ENCODE data around the gene DAPK1. TPM values are rescaled to one million over a fixed set of nuclear protein-coding genes. Genes with fewer than 3 reads are reported as not detected.

DAPK1 gene
- total and polyA plus RNA-seq, 8 donors: 78.2 to 242 (median 215) TPM

GRCh38 chr9:87670572-87671264, 173.1 kb downstream of the DAPK1 start:
- H3K9me3 ChIP-seq: peaks cover 0 to 17% of the 10 kb centered on the region in 2 donors
- peaks cover 0 to 53% of the 10 kb centered on the region in 2 donors for H3K36me3 ChIP-seq
- DNase-seq (no peak), ATAC-seq (no peak)
- H3K27ac ChIP-seq: no peak overlapping the region
- intact Hi-C loops (cut with DNase I): no loop called here
- H3K27me3 ChIP-seq: no peaks in the 10 kb centered on the region
- no peak overlapping the region for H3K4me3 ChIP-seq
- no peak for TF ChIP-seq CTCF (IDR thresholded peaks at IDR 0.05)
- no peaks in the 10 kb centered on the region for H3K4me1 ChIP-seq

- Histone ChIP-seq H3K36me3 (peaks cover 0 to 48% of the 10 kb centered on the region in 2 donors), H3K9me3 (peaks cover 0 to 11% of the 10 kb centered on the region in 2 donors), H3K4me3 (no peak overlapping the region), H3K4me1 (peaks cover 0 to 2% of the 10 kb centered on the region in 2 donors), H3K27me3 (no peaks in the 10 kb centered on the region), H3K27ac (no peak overlapping the region)
- intact Hi-C loops (cut with DNase I): no loop called here
- ATAC-seq (no peak), DNase-seq (no peak)
- TF ChIP-seq CTCF (IDR thresholded peaks at IDR 0.05): no peak
These were observed 173.8 kb downstream of the DAPK1 start for GRCh38 chr9:87671478-87671877.

- H3K9me3 ChIP-seq: peaks cover 0 to 6% of the 10 kb centered on the region in 2 donors
- TF ChIP-seq CTCF (IDR thresholded peaks at IDR 0.05): no peak
- DNase-seq: no peak
- peaks cover 0 to 7% of the 10 kb centered on the region in 2 donors for H3K4me1 ChIP-seq
- H3K27ac ChIP-seq: no peak overlapping the region
- no peak overlapping the region for H3K4me3 ChIP-seq
- peaks cover 0 to 44% of the 10 kb centered on the region in 2 donors for H3K36me3 ChIP-seq
- intact Hi-C loops (cut with DNase I): no loop called here
- no peak for ATAC-seq
- H3K27me3 ChIP-seq: no peaks in the 10 kb centered on the region
These were observed 174.3 kb downstream of the DAPK1 start for GRCh38 chr9:87671925-87672324.

- intact Hi-C loops (cut with DNase I): no loop called here
- no peaks in the 10 kb centered on the region for H3K9me3 ChIP-seq
- ATAC-seq: no peak
- TF ChIP-seq CTCF (IDR thresholded peaks at IDR 0.05): no peak
- no peak for DNase-seq
- H3K27ac ChIP-seq: no peak overlapping the region
- H3K27me3 ChIP-seq: no peaks in the 10 kb centered on the region
- peaks cover 0 to 10% of the 10 kb centered on the region in 2 donors for H3K4me1 ChIP-seq
- no peak overlapping the region for H3K4me3 ChIP-seq
- peaks cover 0 to 39% of the 10 kb centered on the region in 2 donors for H3K36me3 ChIP-seq
These were observed 174.9 kb downstream of the DAPK1 start for GRCh38 chr9:87672586-87672985.

- H3K9me3 ChIP-seq: no peaks in the 10 kb centered on the region
- H3K4me1 ChIP-seq: peaks cover 0 to 10% of the 10 kb centered on the region in 2 donors
- H3K27ac ChIP-seq: no peak overlapping the region
- peaks cover 0 to 34% of the 10 kb centered on the region in 2 donors for H3K36me3 ChIP-seq
- intact Hi-C loops (cut with DNase I): no loop called here
- H3K4me3 ChIP-seq: no peak overlapping the region
- DNase-seq: no peak
- no peak for ATAC-seq
- TF ChIP-seq CTCF (IDR thresholded peaks at IDR 0.05): no peak
- H3K27me3 ChIP-seq: no peaks in the 10 kb centered on the region
These were observed 175.9 kb downstream of the DAPK1 start for GRCh38 chr9:87673446-87674120.
